ENCODE measurements around the gene RFNG. TPM values are rescaled to one million over a fixed set of nuclear protein-coding genes. Genes with fewer than 3 reads are reported as not detected.
A peak's percentile ranks its signal among the peaks of the same experiment; 100 is the strongest.
"Not testable (repeated sequence)": the region's sequence is repeated elsewhere in the genome, so short reads cannot be mapped to it uniquely, and the experiment has no call there.

Gene RFNG
- total RNA-seq, 1 donor from 2014 or later, result 21.2 TPM

GRCh38 chr17:82049106-82049505 lies 2.5 kb downstream of the RFNG start:
- DNase-seq (ENCODE audit: low spot score in 2 of 2) (no peak), FAIRE-seq (no peak)

- FAIRE-seq (no peak), DNase-seq (ENCODE audit: low spot score in 2 of 2) (no peak)
Measured at GRCh38 chr17:82048571-82048971, 3.0 kb downstream of the RFNG start.

- no peak for DNase-seq (ENCODE audit: low spot score in 2 of 2)
- FAIRE-seq, result no peak
Measured at GRCh38 chr17:82047914-82048570, 3.6 kb downstream of the RFNG start.

- no peak for DNase-seq (ENCODE audit: low spot score in 2 of 2)
- FAIRE-seq, result no peak
Measured at GRCh38 chr17:82047379-82047778, 4.2 kb downstream of the RFNG start.

GRCh38 chr17:82046903-82047302 lies 4.7 kb downstream of the RFNG start:
- DNase-seq (ENCODE audit: low spot score in 2 of 2) (no peak), FAIRE-seq (no peak)

GRCh38 chr17:82045936-82046484 lies 5.6 kb downstream of the RFNG start:
- no peak for DNase-seq (ENCODE audit: low spot score in 2 of 2)
- no peak for FAIRE-seq

- no peak for DNase-seq (ENCODE audit: low spot score in 2 of 2)
- no peak for FAIRE-seq
Measured at GRCh38 chr17:82043507-82043906, 8.1 kb downstream of the RFNG start.

GRCh38 chr17:82042649-82043048 lies 9.0 kb downstream of the RFNG start:
- FAIRE-seq, result no peak

GRCh38 chr17:82041144-82041814 lies 10.3 kb downstream of the RFNG start:
- no peak for FAIRE-seq
- no peak for DNase-seq (ENCODE audit: low spot score in 2 of 2)

More at GRCh38 chr17:82042649-82043048, 9.0 kb downstream of the RFNG start:
- no peak for DNase-seq (ENCODE audit: low spot score in 2 of 2)

GRCh38 chr17:82039695-82040299 lies 11.8 kb downstream of the RFNG start:
- FAIRE-seq (no peak), DNase-seq (ENCODE audit: low spot score in 2 of 2) (no peak)

GRCh38 chr17:82038796-82039409 lies 12.7 kb downstream of the RFNG start:
- DNase-seq (ENCODE audit: low spot score in 2 of 2); FAIRE-seq: not testable (repeated sequence)

GRCh38 chr17:82037889-82038195 lies 13.8 kb downstream of the RFNG start:
- no peak for DNase-seq (ENCODE audit: low spot score in 2 of 2)
- FAIRE-seq, result no peak

GRCh38 chr17:82037092-82037888 lies 14.3 kb downstream of the RFNG start, which contains the start of gene DCXR:
TSS of gene DCXR (minus strand) at chr17:82037697. CDS start at chr17:82037682, 15 bp downstream.
- DNase-seq (ENCODE audit: low spot score in 2 of 2) (peak; percentile 96 to 98), FAIRE-seq (no peak)

GRCh38 chr17:82036634-82037091 lies 14.9 kb downstream of the RFNG start:
- FAIRE-seq (no peak), DNase-seq (ENCODE audit: low spot score in 2 of 2) (no peak)

- FAIRE-seq, result no peak
- DNase-seq (ENCODE audit: low spot score in 2 of 2), result no peak
Measured at GRCh38 chr17:82035956-82036633, 15.5 kb downstream of the RFNG start.

- DNase-seq (ENCODE audit: low spot score in 2 of 2) (no peak), FAIRE-seq (no peak)
Measured at GRCh38 chr17:82035488-82035887, 16.1 kb downstream of the RFNG start.

GRCh38 chr17:82034371-82035011 lies 17.1 kb downstream of the RFNG start:
- no peak for FAIRE-seq
- DNase-seq (ENCODE audit: low spot score in 2 of 2), result no peak

GRCh38 chr17:82033359-82034085 lies 18.1 kb downstream of the RFNG start:
- no peak for FAIRE-seq
- DNase-seq (ENCODE audit: low spot score in 2 of 2), result no peak

All from frontal cortex (tissue), 4 donors.